ENCODE data around the gene SEC14L3. TPM values are rescaled to one million over a fixed set of nuclear protein-coding genes. Genes with fewer than 3 reads are reported as not detected.

Gene SEC14L3
- total and polyA plus RNA-seq, 2 of the 13 experiments (the other 11 are each of a cell fraction or from before 2014, with no cell fraction given) = not detected

- TF ChIP-seq RBAK (CRISPR knock-in tag; IDR thresholded peaks at IDR 0.05) (0 out of 2 replicates have a peak, but pooled peaks have one; percentile 18), MEIS1 (CRISPR knock-in tag; IDR thresholded peaks at IDR 0.05; ENCODE audit: borderline replicate concordance) (peak; percentile 90), GABPB1 (CRISPR knock-in tag; IDR thresholded peaks at IDR 0.05) (peak; percentile 88), TFDP1 (CRISPR knock-in tag; IDR thresholded peaks at IDR 0.05; ENCODE audit: borderline replicate concordance) (peak; percentile 74; the same call in 1 of the 2 replicates), FOXP4 (CRISPR knock-in tag; IDR thresholded peaks at IDR 0.05) (peak; percentile 21), NBN (conservative IDR thresholded peaks at IDR 0.05) (no peak), ZNF414 (CRISPR knock-in tag; IDR thresholded peaks at IDR 0.05) (peak; percentile 75), MAF1 (CRISPR knock-in tag; IDR thresholded peaks at IDR 0.05; ENCODE audit: borderline replicate concordance) (no peak; the same call in 1 of the 2 replicates), POLR2A (IDR thresholded peaks at IDR 0.05; ENCODE audit: insufficient read depth in 1 of 2, low read depth in 2 of 2, low read length in 2 of 2) (peak in 1 of 2 experiments; percentile 74; a peak in 3 of 4 replicates), ZNF362 (CRISPR knock-in tag; IDR thresholded peaks at IDR 0.05; ENCODE audit: borderline replicate concordance) (no peak; the same call in 1 of the 2 replicates), RARG (CRISPR knock-in tag; IDR thresholded peaks at IDR 0.05; ENCODE audit: low read depth) (0 out of 2 replicates have a peak, but pooled peaks have one; percentile 80), RFX1 (IDR thresholded peaks at IDR 0.05) (no peak), FUBP1 (CRISPR knock-in tag; IDR thresholded peaks at IDR 0.05; ENCODE audit: borderline replicate concordance) (no peak), ZFP82 (CRISPR knock-in tag; IDR thresholded peaks at IDR 0.05; ENCODE audit: borderline replicate concordance) (peak; percentile 78; the same call in 1 of the 2 replicates), DR1 (CRISPR knock-in tag; IDR thresholded peaks at IDR 0.05) (peak; percentile 52), U2AF2 (IDR thresholded peaks at IDR 0.05; ENCODE audit: low read depth, low read length) (0 out of 2 replicates have a peak, but pooled peaks have one; percentile 67), ZNF562 (CRISPR knock-in tag; IDR thresholded peaks at IDR 0.05; ENCODE audit: borderline replicate concordance) (no peak), KDM5A (IDR thresholded peaks at IDR 0.05; ENCODE audit: borderline replicate concordance, low read length) (peak; percentile 58; the same call in 1 of the 2 replicates), RELA (CRISPR knock-in tag; IDR thresholded peaks at IDR 0.05) (no peak), FOSL1 (CRISPR knock-in tag; IDR thresholded peaks at IDR 0.05; ENCODE audit: borderline replicate concordance) (0 out of 2 replicates have a peak, but pooled peaks have one; percentile 40), ZNF224 (CRISPR knock-in tag; IDR thresholded peaks at IDR 0.05) (peak; percentile 28; the same call in 1 of the 2 replicates), ZMYM2 (CRISPR knock-in tag; IDR thresholded peaks at IDR 0.05) (peak; percentile 42)
Measured at GRCh38 chr22:30423301-30423958, 48.4 kb downstream of the SEC14L3 start (continued).

Measured in HepG2 (cell line).